HG03571 (cell line): ENCODE data around the gene SLC4A7.

Experiments used
- ATAC-seq: cut with Tn5 transposase; IDR thresholded peaks from one replicate; pipeline ENCODE4 v1.9.1; 2021; ENCODE audit not compliant: unreplicated experiment

SLC4A7 gene

DNA sequence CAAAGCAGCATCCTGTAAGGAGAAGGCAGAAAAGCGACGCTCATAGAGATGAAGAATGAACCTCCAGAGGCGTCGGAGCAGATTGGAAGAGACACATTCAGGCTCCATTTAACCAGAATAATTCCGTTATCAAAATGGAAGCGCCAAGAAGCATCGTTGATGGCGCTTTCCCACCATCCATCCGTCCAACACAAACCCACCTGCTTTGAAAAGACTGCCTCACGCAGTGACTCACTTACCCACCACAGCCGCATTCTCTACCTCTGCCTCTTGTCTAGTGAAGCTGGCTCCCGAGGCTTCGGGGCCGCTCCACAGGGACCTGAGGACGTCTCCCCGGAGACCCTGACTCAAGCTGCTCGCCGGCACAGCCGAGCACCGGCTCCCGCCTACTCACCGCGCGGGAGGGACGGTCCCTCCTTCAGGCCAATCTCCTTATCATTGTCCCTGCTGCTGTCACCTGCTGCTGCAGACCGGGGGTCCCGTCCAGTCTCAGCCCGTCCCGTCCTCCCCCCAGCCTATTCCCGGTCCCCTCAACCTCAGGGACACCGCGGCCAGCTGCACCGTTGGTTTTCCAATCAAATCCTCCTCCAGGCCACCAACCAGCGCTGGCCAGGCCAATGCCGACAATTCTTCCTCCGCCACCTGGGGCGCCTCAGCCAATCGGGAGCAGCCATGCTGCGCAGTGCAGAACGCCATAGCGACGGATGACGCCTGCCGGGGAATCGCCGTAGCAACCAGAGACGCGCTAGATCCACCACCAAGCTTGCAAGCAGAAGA lies 115.2 kb downstream of the SLC4A7 start, which contains the start of gene NEK10:
Gene NEK10 (minus strand): TSS at position 553 of the 777 bp plus-strand sequence. CDS start 16,501 bp downstream, outside the sequence.
- peak; percentile 100 for ATAC-seq

DNA sequence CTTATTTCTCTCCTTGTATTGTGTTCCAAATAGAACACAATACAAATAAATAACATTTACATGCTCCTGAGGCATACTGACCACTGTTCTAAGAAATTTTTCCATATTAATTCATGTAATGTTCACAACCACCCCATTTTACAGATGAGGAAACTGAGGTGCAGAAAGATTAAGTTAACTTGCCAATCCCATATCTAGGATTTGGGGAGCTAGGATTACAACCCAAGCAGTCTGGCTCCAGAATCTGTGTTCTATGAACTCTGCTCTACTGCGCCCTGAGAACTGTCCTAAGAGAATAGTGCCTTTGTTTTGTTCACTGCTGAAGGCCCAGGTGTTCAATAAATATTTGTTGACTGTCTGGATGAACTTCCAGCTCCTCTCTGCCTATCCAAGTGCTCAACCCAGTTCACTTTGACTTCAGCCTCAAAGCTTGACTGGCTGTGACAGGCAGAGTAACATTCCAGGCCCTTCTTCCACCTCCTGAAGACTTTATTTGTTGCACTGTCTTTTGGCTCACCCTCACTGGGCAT lies 118.1 kb downstream of the SLC4A7 start:
- no peak for ATAC-seq

DNA sequence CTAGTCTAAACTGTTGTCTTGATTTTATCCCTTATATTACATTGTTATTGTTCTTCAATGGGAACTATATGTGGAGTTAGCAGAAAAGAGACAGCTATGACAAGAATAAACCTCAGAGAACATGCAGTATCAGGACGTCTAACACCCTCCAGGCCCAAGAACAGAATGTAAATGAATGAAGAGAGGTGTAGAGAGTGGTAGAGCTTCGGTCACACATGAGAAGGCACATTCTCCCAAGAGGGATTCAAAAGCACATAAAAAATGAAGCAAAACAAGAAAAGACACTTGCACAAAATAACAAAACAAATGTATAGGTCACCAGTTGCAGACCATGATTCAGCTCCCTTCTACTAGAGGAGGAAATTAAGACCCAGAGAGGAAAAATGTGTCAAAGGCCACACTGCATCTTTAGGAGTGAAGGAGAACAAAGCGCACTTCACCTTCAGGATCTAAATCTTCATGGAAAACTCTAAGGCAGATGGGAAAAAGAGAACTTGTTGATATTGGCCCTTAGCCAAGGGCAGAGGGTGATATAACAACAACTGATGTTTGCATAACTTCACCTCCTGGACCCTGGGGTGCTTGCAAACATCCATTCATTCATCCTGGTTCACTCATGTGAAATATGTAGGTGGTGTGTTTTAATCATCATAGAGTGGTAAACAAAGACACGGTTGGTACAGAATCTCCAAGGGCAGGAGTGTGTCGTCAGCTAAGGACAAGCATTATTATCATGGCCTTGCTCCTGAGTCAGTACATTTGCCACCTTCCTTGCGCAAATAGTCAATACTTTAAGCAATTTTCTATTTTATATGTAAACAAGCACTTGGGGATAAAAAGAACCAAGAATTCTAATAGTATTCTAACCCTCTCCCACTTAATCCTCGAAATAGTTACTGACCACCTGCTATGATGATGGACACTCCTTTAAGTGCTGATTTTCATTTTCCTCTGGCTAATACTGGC lies 123.8 kb downstream of the SLC4A7 start:
- ATAC-seq = peak; percentile 54

DNA sequence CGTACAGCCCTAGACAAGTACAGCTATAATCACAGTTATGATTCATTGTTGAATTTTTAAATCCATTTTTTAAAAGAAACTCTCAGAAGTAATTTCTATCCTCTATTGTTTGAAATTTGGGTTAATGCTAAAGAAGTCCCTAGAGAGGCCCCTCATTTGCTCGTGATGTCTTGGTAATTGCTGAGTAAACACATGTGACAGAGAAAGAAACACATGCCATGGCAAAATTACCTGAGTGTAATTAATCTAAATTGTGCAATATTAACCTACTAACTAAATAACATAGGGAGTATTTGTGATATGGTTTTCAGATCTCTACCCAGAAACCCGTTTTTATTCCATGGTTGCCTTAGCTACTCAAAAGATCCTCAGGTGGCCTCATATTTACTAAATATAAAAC lies 125.8 kb downstream of the SLC4A7 start:
- ATAC-seq = no peak

DNA sequence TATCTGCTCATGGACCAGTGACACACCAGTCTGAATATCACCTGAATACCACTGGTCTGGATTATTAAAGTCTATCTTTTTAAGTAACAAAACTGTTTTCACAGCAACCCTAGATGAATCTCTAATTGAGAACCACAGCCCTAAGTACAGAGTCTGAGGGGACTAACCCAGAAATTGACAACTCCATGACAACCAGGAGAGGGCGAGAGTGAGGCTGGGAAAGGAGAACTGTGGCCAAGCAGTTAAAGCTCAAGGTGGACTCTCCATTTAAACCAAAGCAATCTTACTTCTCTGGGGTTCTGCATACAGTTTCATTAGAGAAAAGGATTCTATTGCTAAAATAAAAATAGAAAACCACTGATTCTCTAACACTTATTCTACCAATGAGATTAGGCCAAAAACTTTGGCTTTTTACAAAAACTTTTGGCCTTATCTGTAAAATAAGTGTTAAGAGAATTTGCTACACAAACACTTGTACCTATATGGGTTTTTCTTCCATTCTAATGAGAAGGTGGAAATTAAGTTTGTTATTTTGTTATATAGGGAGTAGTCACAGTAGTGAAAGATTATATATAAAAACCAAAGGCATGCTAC lies 126.4 kb downstream of the SLC4A7 start:
- ATAC-seq = peak; percentile 68

DNA sequence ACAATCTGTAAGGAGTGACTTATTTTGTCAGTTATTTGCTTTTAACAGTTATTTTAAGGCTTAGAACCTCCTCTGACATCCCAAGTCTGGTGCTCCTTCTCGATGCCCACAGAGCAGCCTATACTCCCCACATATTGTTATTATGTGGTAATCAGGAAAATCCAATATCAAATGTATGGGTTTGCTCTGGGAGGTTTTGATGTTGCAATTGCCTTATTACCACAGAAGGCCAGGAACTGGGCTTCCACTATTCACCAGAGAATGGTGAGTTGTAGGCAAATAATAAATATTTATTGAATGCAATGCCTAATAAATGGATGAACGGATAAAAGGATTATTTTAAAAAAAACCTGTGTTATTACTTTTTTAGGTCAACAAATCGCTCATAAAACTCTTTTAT lies 127.2 kb downstream of the SLC4A7 start:
- ATAC-seq = no peak

DNA sequence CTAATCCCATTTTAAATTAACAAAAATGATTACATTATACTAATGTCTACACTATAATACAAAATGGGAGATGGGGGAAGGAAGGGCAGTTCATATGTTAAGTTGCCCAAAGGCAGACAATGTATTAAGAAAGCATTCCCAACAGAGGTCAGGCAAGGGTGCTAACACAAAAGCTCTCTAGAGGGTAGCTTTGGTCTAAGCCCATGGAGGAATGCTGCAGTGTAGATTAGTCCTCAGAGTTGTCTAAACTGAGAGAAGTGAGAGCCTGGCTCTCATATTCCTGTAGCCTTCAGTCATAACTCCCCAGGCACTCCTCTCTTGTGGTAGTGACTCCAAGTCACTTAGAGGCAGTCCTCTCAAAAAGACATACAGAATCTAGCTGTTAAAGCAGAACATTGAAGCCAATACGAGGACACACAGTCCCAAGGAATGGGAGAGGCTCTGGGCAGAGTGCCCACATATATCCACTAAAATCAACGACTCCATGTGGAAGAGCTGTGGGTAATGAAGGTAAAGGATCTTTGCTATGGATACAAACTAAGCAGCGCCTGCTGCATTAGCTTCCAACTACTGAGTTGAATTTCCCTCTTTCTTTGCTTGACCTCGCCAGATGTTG lies 129.5 kb downstream of the SLC4A7 start:
- ATAC-seq = no peak

DNA sequence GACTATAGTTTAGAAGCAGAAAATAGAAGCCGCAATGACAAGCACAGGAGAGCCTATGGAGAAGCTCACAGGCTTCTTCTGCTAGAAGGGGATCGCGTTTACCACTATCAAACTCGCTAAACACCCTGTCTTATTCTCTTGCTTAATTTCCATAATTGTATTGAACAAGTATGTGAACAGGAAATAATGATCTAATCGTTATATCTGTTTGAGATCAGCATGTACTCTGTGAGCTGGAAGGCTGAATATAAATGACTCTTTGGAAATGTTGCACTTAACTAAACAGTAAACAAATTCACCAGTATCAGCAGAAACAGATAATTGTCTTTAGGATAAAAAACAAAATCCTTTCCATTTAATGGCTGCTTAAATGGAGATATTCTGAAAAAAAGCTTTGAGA lies 130.0 kb downstream of the SLC4A7 start:
- ATAC-seq = no peak

DNA sequence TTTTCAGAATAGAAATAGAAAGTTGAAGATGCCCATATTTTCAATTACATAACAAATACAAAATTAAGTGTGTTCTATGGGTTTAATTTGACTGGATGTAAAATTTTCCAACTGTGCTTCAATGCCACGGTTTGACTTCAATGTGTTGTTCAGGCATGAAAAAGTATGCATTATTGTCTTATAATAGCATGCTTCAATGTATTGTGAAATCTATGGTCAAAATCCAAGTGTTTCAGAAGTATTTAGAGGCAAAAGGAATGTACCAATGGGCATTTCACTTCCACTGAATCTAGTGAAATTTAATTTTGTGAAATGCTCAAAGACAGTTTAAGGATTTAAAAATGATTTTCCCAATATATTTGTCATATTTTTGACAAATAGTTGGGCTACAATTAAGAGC lies 131.0 kb downstream of the SLC4A7 start:
- no peak for ATAC-seq

DNA sequence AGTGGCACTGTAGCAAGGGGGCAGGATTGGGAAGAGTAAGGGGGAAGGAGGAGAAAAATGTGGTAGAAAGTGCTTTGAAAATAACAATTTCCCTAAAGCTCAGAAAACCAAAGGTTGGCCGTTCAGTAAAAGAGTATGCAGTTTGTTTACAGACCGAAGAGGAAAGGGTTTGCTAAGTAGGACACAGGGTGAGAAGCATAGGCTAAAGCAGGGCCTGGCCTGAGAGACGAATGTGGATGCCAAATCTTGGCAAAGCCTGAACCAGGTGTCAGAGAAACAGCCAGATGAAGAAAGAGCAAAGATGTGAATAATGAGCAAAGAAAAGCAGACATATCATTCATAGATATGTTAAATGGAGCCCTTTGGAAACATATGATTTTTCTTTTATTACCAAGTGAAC lies 132.1 kb downstream of the SLC4A7 start:
- ATAC-seq = no peak

DNA sequence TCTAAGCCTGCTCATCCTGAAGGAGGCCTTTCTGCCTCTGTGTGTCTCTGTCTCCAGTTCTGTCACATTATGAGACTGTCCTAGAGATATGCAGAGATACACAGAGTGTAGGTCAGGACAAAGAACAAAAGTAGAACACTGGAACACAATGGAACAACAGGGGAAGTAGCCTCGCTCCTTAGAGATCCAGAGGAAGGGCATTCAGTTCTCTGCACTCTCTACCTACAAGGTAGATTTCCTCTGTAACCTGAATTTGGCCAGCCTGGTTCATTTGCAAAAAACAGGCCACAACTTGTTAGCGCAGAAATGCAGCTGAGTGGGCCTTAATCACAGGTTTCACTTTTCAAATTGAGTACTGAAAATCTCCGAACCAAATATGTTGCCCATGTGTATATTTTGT lies 134.4 kb downstream of the SLC4A7 start:
- no peak for ATAC-seq

DNA sequence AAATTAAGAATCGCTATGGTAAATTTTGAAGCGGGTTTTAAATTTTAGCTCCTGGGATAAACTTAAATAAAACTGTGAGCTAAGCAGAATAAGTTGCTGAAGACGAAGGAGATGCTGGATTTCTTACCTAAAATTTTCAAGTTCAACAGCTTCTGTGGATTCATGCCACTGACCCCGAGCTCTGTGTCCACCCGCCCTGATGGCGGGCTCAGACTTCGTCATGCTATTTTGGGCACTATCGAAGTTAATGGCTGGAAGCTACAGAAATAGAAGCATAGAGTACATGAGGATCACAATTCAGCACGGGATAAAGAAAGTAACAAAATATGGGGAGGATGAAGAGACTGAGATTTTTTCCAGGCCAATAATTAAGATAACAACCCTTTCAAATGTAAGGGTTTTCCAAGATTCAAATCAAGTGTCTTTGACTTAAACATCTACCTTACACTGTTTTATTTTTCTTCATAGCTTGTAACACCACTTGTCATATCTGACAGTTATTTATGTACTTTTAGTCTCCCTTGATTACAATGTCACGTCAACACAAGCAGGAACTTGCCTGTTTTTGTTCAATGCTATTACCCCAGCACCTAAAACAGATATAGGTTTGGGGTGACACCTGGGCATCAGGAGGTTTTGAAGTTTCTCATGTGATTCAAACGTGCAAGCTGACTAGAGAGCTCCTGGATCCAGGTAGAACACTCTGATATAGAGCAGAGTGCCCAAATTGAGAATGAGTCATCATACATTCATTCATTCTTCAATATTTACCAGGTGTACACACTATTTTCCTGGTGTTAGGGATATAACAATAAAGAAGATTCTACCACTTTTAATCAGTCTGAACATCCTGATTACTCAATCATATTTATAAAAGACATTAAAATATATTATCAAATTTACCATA lies 138.0 kb downstream of the SLC4A7 start:
- no peak for ATAC-seq

DNA sequence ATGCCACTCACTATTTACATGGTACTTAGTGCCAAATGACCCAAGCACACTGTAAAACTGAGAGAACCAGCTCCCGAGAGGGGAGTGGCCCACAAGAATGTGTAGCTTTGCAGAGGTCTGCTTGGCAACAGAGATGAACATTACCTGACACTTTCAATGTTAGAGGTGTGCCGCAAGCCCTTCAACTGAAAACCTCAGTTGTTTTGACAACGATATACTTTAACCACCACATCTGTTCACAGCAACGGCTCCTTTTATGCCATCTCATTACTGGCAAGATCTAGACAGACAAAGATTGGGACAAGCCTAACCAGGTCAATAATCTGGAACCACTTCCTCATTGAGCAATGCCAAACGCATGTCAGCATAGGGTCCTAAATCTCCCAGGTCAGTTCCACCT lies 138.7 kb downstream of the SLC4A7 start:
- ATAC-seq = no peak

DNA sequence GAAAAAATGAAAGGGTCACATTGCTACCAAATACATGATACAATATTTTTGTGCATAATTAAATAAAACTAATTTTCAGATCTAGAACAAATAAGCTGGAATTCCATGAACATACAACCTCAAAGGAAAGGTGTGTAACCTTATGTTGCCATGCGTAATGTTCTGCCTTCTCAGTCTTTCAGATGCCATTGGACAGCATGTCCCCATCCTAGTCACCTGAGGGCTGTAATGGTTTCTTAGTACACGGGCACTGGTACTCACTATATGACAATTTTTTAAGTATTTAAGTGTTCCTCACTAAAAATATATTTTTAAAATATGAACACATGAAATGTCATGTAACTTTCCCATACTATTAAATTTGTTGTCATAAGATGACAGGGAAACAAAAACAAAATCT lies 139.1 kb downstream of the SLC4A7 start:
- ATAC-seq = no peak

DNA sequence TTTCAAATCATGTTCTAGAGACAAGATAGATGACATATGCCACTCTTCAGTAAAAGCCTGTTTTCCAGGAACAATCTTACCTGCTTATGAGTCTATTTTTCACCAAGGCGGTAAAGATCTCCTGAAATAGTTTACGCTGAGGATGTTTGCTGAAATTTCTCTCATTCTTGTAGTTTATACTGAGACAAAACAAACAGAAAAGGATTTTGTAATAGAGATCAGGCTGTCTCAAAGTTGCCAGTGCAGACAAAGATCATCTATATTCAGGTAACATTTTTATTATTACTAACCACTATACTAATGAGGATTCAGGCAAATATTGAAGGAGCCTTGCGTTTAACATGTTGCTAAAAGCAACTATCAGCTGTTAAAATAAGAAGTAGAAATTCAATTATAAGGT lies 140.0 kb downstream of the SLC4A7 start:
- no peak for ATAC-seq

DNA sequence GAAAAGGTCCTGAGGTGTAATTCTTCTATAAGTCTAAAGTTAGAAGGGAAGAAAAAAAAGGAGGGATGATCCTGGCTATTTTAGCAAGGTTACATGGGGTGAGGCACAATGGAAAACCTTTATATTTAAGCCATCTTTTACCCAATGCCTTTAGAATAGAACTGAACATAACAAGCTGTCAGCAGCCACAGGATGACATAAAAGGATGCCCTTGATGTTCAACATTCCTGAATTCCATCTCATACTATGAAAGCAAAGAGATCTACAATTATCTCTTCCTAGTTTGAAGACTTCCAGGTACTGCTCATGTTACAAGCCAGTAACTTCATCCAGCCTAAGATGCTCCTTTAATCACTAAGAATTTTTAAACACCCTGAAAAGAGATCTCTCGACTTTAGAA lies 141.9 kb downstream of the SLC4A7 start:
- no peak for ATAC-seq

DNA sequence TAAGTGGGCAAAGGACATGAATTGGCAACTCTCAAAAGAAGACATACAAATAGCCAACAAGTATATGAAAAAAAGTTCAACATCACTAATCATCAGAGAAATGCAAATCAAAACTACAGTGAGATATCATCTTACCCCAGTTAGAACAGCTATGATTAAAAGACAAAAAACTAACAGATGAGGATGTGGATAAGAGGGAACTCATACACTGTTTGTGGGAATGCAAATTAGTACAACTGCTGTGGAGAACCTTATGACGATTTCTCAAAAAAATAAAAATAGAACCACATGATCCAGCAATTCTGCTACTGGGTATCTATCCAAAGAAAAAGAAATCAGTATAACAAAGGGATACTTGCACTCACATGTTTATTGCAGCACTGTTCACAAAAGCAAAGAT lies 143.7 kb downstream of the SLC4A7 start:
- peak; percentile 64 for ATAC-seq

DNA sequence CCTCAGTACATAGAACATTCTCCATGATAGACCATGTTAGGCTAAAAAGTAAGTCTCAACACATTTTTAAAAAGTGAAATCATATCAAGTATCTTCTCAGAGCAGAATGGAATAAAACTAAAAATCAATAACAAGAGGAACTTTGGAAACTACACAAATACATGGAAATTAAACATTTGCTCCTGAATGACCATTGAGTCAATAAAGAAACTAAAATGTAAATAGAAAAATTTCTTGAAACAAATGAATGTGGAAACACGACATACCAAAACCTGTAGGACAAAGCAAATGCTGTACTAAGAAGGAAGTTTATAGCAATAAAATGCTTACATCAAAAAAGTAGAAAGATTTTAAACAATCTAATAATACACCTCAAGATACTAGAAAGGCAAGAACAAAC lies 148.6 kb downstream of the SLC4A7 start:
- no peak for ATAC-seq

DNA sequence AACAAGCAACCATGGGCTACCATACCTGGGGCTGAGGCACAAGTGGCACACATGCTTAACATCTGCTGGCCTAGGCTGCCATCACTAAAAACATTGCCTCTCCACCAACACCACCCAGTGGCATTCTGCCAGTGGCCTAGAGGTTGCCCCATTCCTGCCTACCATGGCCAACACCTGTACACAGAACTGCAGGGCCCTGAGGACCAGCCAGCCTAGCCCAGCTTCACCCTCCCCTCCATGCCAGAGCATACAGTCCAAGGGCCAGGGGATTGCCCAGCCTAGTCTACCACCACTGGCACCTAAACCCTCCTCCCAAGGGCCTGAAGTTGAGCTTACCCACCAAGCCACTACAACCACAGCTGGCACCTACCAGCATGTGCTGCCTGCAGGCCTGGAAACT lies 150.3 kb downstream of the SLC4A7 start:
- no peak for ATAC-seq
